Lower leg skin (tissue), 3 donors: Measurements from ENCODE around the gene SOX1.

Experiments used
- POLR2A ChIP-seq, 2 donors: fragments of 450-650 bp; IDR thresholded peaks; one replicate each; pipeline ENCODE4 v1.6.1; 2016 to 2017; ENCODE audit warnings: antibody characterized with exemption in 2 of 2, mild to moderate bottlenecking in 1 of 2, moderate library complexity in 1 of 2
- TF ChIP-seq, protein P1 (sequence below), 3 donors: fragments of 450-650 bp; IDR thresholded peaks; one replicate each; pipeline ENCODE4 v1.5.1; 2016; ENCODE audit warnings: antibody characterized with exemption in 3 of 3, mild to moderate bottlenecking in 3 of 3, moderate library complexity in 2 of 3

DNA sequence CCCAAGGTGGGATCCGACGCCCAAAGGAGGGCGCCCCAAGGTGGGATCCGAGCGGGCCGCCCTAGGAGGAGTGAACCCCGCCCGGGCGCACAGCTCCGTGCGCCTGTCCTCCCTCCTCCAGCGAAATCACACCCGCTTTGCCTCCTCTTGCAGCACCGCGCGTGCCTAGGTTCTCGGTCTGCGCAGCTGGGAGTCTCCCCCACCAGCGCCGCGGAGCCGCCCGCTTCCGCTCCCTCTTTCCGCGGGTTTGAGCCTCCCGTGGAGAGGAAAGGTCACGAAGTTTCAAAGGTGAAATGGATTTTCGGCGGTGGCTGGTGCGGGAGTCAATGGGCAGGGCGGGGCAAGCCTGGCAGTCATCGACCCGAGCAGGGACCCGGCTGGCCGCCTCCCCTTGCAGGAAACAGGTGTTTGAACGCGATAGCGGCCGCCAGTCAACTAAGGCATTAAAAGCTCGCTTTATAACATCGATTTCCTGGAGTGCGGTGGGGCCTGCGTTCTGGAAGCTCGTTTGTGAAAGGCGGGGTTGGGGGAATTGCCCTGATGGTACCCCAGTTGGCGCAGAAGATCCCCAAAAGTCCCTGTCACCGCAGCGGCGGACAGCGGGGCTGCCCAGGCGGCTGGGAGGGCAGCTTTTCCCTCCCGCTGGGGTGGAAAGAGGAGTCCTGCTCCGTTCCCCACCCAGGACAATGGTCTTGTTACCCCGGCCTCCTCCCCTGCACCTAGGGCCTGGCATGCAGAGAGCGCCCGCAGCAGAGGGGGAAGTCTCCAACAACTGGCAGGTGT lies 9.0 kb upstream of the SOX1 start:
- TF ChIP-seq, protein P1, sequence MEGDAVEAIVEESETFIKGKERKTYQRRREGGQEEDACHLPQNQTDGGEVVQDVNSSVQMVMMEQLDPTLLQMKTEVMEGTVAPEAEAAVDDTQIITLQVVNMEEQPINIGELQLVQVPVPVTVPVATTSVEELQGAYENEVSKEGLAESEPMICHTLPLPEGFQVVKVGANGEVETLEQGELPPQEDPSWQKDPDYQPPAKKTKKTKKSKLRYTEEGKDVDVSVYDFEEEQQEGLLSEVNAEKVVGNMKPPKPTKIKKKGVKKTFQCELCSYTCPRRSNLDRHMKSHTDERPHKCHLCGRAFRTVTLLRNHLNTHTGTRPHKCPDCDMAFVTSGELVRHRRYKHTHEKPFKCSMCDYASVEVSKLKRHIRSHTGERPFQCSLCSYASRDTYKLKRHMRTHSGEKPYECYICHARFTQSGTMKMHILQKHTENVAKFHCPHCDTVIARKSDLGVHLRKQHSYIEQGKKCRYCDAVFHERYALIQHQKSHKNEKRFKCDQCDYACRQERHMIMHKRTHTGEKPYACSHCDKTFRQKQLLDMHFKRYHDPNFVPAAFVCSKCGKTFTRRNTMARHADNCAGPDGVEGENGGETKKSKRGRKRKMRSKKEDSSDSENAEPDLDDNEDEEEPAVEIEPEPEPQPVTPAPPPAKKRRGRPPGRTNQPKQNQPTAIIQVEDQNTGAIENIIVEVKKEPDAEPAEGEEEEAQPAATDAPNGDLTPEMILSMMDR (IDR thresholded peaks at IDR 0.05) = no peak
- no peak for TF ChIP-seq POLR2A (IDR thresholded peaks at IDR 0.05)
